ENCODE results near the gene GRK5. TPM values are rescaled to one million over a fixed set of nuclear protein-coding genes. Genes with fewer than 3 reads are reported as not detected.

The GRK5 gene
- total RNA-seq, 1 donor: 1.8 TPM

- H3K79me2 ChIP-seq (ENCODE audit: insufficient read depth, low read length): peaks cover 4% of the 10 kb centered on the region
- H3K9me3 ChIP-seq (ENCODE audit: low read depth, low read length): no peaks in the 10 kb centered on the region
- no peak for TF ChIP-seq CTCF (IDR thresholded peaks at IDR 0.05; ENCODE audit: extremely low read depth, low read depth, low read length)
- no peaks in the 10 kb centered on the region for H4K20me1 ChIP-seq (ENCODE audit: insufficient read depth, low read length)
- H3K4me2 ChIP-seq (ENCODE audit: insufficient read depth, low read length): peak overlapping the region; percentile 91
- peak overlapping the region; percentile 74 for H2AFZ ChIP-seq (ENCODE audit: low read length)
- H3K36me3 ChIP-seq (ENCODE audit: insufficient read depth, low read length): no peaks in the 10 kb centered on the region
- DNase-seq (ENCODE audit: insufficient read length, low spot score, missing footprints): peak; percentile 89
- no peaks in the 10 kb centered on the region for H3K27me3 ChIP-seq (ENCODE audit: insufficient read depth, low read length)
- H3K4me3 ChIP-seq (ENCODE audit: insufficient read depth, low read length): peak overlapping the region; percentile 84
- peaks cover 43% of the 10 kb centered on the region for H3K4me1 ChIP-seq (ENCODE audit: insufficient read depth, low read length)
- H3K27ac ChIP-seq (ENCODE audit: low read depth, low read length): peak overlapping the region; percentile 61
These were observed 1.3 kb upstream of the GRK5 start for GRCh38 chr10:119205894-119206602.

DNA sequence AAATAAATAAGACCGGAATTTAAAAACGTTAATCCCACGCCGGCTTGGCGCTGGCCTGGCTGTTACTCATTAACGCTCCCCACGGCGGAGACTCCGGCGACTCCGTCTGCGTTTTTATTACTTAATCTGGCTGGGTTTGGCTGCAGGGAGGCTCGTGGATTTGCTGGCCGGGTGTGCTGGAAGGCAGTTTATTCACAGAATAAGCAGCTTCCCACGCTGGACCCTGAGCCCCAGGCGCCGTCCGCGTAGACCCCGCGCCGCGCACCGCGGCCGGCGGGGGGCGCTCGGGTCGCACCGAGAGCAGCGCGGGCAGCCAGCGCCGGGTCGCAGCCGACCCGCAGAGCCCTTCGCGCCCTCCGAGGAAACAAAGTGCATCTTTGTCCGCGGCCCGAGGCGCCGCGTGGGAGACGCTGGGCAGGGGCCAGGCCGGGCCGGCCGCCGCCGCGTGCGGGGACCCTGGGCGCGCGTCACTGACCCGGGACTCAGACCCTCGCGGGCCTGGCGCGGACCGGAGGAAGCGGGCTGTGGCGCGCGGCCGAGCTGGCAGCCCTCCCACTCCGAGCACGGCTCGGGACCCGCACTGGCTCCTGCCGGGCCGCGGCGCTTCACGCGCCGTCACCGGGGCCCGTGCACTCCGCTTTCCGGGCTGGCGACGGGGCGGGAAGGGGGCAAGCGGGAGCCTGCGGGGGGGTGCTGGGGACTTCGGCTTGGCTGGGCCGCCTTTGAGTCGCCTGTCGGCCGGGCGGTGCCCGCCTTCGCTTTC lies 587 bp upstream of the GRK5 start:
- Histone ChIP-seq H3K4me3 (ENCODE audit: insufficient read depth, low read length) (peak overlapping the region; percentile 84), H3K9me3 (ENCODE audit: low read depth, low read length) (no peaks in the 10 kb centered on the region), H2AFZ (ENCODE audit: low read length) (peak overlapping the region; percentile 74), H3K36me3 (ENCODE audit: insufficient read depth, low read length) (no peaks in the 10 kb centered on the region), H3K79me2 (ENCODE audit: insufficient read depth, low read length) (peaks cover 4% of the 10 kb centered on the region), H4K20me1 (ENCODE audit: insufficient read depth, low read length) (no peaks in the 10 kb centered on the region), H3K27ac (ENCODE audit: low read depth, low read length) (peak overlapping the region; percentile 61), H3K4me1 (ENCODE audit: insufficient read depth, low read length) (peaks cover 49% of the 10 kb centered on the region), H3K27me3 (ENCODE audit: insufficient read depth, low read length) (no peaks in the 10 kb centered on the region), H3K4me2 (ENCODE audit: insufficient read depth, low read length) (peak overlapping the region; percentile 91)
- peak; percentile 94 for DNase-seq (ENCODE audit: insufficient read length, low spot score, missing footprints)
- TF ChIP-seq CTCF (IDR thresholded peaks at IDR 0.05; ENCODE audit: extremely low read depth, low read depth, low read length): peak; percentile 50

GRCh38 chr10:119207713-119208552 lies 562 bp downstream of the GRK5 start:
- no peaks in the 10 kb centered on the region for H3K9me3 ChIP-seq (ENCODE audit: low read depth, low read length)
- H3K27ac ChIP-seq (ENCODE audit: low read depth, low read length): peak overlapping the region; percentile 52
- H3K4me2 ChIP-seq (ENCODE audit: insufficient read depth, low read length): peak overlapping the region; percentile 91
- H3K4me1 ChIP-seq (ENCODE audit: insufficient read depth, low read length): peaks cover 48% of the 10 kb centered on the region
- DNase-seq (ENCODE audit: insufficient read length, low spot score, missing footprints): peak; percentile 75
- peak overlapping the region; percentile 84 for H3K4me3 ChIP-seq (ENCODE audit: insufficient read depth, low read length)
- H3K27me3 ChIP-seq (ENCODE audit: insufficient read depth, low read length): no peaks in the 10 kb centered on the region
- peaks cover 4% of the 10 kb centered on the region for H3K79me2 ChIP-seq (ENCODE audit: insufficient read depth, low read length)
- H4K20me1 ChIP-seq (ENCODE audit: insufficient read depth, low read length): no peaks in the 10 kb centered on the region
- peak overlapping the region; percentile 73 for H2AFZ ChIP-seq (ENCODE audit: low read length)
- TF ChIP-seq CTCF (IDR thresholded peaks at IDR 0.05; ENCODE audit: extremely low read depth, low read depth, low read length): no peak
- H3K36me3 ChIP-seq (ENCODE audit: insufficient read depth, low read length): no peaks in the 10 kb centered on the region
